Measurements from ENCODE around the gene PGA5. TPM values are rescaled to one million over a fixed set of nuclear protein-coding genes. Genes with fewer than 3 reads are reported as not detected.

PGA5 gene
- total and polyA plus RNA-seq, 9 of the 15 experiments (the other 6 are each of a cell fraction or from before 2014, with no cell fraction given) = not detected

DNA sequence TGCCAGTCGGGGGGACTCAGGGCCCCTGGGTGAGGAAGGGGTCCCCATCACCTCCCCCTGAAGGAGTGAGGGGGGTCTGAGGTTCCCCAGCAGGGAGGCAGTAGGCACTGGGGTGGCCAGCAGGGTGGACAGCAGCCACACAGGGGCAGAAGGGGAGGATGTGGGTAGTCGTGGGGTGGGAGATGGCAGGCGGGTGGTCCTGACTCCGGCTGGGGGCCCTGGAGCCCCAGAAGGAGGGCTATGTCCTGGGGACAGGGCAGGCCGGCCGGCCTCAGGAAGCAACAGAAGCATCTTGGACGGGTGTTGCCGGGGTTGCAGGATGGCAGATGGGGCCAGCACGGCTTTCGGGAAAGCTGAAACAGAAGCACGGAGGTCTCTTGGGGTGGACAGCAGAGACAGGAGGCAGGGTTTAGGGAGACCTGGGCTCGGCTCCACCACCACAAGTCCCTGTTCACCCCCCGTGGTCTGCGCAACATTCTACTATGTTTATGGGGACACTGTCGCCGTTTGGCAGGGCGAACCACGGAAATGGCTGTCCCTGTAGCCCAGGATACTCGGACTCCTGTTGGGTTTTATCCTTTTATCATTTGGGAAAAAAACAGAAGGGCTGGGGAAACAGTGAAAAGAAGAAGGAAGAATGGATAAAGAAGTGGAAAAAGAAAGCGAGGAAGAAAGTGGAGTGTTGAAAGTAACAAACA, 40.1 kb downstream of the PGA5 start:
- Histone ChIP-seq H3K9me1 (ENCODE audit: control insufficient read depth, insufficient read depth, low read length) (no peaks in the 10 kb centered on the region), H3K4me3 (no peak overlapping the region), H3K9ac (ENCODE audit: insufficient read depth in 1 of 2, low read depth in 2 of 2, low read length in 2 of 2) (peak overlapping the region; percentile 35 to 82; a peak in 3 of 4 replicates), H3K79me2 (ENCODE audit: control insufficient read depth, insufficient read depth, low read length) (no peaks in the 10 kb centered on the region), H3K27me3 (ENCODE audit: control insufficient read depth in 2 of 2, insufficient read depth in 2 of 2, low read length in 2 of 2) (no peaks in the 10 kb centered on the region), H4K20me1 (replicated peaks; ENCODE audit: control insufficient read depth, insufficient read depth, low read length) (no peaks in the 10 kb centered on the region), H3K9me3 (replicated peaks; ENCODE audit: control insufficient read depth, insufficient read depth, low read depth, low read length) (no peaks in the 10 kb centered on the region), H3K36me3 (ENCODE audit: control insufficient read depth, insufficient read depth, low read length) (peaks cover 2% of the 10 kb centered on the region; the same call in 2 of the 3 replicates), H3K4me2 (ENCODE audit: insufficient read depth, low read length) (peak overlapping the region; percentile 63), H3K27ac (ENCODE audit: extremely low read depth, low read depth, low read length) (no peak overlapping the region), H3K4me1 (replicated peaks in 1 of 2; ENCODE audit: control insufficient read depth in 2 of 2, insufficient read depth in 2 of 2, low read length in 2 of 2) (peaks cover 12 to 26% of the 10 kb centered on the region in 2 experiments; a peak in 4 of 5 replicates), H2AFZ (ENCODE audit: low read depth, low read length) (peak overlapping the region; percentile 84)
- no TSS peak for BruUV-seq (replicated peaks)
- ChIA-PET CTCF (ENCODE audit: low intra/inter-chr PET ratio) (interaction anchor here (1.7 kb wide), 1 partner anchor 104 kb away, joined by 11 read pairs; no protein-coding TSS in a partner anchor), POLR2A (interaction anchor here (0.6 to 1.7 kb wide), 9 partner anchors 10 to 168 kb away, joined by 3 to 6 read pairs (median 4); no protein-coding TSS in a partner anchor)
- peak; percentile 28 for ATAC-seq
- intact Hi-C loops (cut with micrococcal nuclease) (no loop called here), in situ Hi-C loops (cut with MboI) (no loop called here)
- 31% methylated on average over 16 of the region's 20 CpGs for WGBS (ENCODE audit: insufficient coverage, low coverage, missing lambda C conversion rate)
- peak in 1 of 4 experiments; percentile 9 for DNase-seq (ENCODE audit: extremely low read depth in 1 of 4, low spot score in 3 of 4)
- FAIRE-seq = no peak
- no peak for TF ChIP-seq SMARCA5 (IDR thresholded peaks at IDR 0.05)
- TF ChIP-seq, protein P1, sequence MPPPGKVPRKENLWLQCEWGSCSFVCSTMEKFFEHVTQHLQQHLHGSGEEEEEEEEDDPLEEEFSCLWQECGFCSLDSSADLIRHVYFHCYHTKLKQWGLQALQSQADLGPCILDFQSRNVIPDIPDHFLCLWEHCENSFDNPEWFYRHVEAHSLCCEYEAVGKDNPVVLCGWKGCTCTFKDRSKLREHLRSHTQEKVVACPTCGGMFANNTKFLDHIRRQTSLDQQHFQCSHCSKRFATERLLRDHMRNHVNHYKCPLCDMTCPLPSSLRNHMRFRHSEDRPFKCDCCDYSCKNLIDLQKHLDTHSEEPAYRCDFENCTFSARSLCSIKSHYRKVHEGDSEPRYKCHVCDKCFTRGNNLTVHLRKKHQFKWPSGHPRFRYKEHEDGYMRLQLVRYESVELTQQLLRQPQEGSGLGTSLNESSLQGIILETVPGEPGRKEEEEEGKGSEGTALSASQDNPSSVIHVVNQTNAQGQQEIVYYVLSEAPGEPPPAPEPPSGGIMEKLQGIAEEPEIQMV (tag; conservative IDR thresholded peaks at IDR 0.05; ENCODE audit: low read depth) = 0 out of 2 replicates have a peak, but pooled peaks have one; percentile 11
- TF ChIP-seq ZBED1 (IDR thresholded peaks at IDR 0.05) = no peak
- TF ChIP-seq, protein P2, sequence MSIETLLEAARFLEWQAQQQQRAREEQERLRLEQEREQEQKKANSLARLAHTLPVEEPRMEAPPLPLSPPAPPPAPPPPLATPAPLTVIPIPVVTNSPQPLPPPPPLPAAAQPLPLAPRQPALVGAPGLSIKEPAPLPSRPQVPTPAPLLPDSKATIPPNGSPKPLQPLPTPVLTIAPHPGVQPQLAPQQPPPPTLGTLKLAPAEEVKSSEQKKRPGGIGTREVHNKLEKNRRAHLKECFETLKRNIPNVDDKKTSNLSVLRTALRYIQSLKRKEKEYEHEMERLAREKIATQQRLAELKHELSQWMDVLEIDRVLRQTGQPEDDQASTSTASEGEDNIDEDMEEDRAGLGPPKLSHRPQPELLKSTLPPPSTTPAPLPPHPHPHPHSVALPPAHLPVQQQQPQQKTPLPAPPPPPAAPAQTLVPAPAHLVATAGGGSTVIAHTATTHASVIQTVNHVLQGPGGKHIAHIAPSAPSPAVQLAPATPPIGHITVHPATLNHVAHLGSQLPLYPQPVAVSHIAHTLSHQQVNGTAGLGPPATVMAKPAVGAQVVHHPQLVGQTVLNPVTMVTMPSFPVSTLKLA (conservative IDR thresholded peaks at IDR 0.05) = no peak
- TF ChIP-seq FOXJ2 (tag; IDR thresholded peaks at IDR 0.05) = no peak
- no peak for TF ChIP-seq NFRKB (IDR thresholded peaks at IDR 0.05; ENCODE audit: low read depth)
- TF ChIP-seq C11orf30 (IDR thresholded peaks at IDR 0.05; ENCODE audit: low read depth) = no peak
- no peak for TF ChIP-seq ZNF311 (CRISPR knock-in tag; IDR thresholded peaks at IDR 0.05)
- no peak for TF ChIP-seq EZH2 (IDR thresholded peaks at IDR 0.05; ENCODE audit: borderline replicate concordance, low read depth, low read length)
- no peak for TF ChIP-seq DPF2 (IDR thresholded peaks at IDR 0.05)

Data from K562 (cell line).